SH-SY5Y (cell line): ENCODE data around the gene JKAMP.

Experiments used
- GATA2 ChIP-seq: IDR thresholded peaks from 2 replicates; pipeline ENCODE4 v1.6.1; 2011; ENCODE audit warnings: mild to moderate bottlenecking, low read depth, low read length
- GATA3 ChIP-seq: IDR thresholded peaks from 2 replicates; pipeline ENCODE4 v1.6.1; 2011; ENCODE audit warnings: low read depth, mild to moderate bottlenecking, low read length, moderate library complexity

The JKAMP gene

GRCh38 chr14:59507063-59507751, 22.9 kb downstream of the JKAMP start:
- TF ChIP-seq GATA3: no peak
- peak; percentile 35; the same call in 1 of the 2 replicates for TF ChIP-seq GATA2

DNA sequence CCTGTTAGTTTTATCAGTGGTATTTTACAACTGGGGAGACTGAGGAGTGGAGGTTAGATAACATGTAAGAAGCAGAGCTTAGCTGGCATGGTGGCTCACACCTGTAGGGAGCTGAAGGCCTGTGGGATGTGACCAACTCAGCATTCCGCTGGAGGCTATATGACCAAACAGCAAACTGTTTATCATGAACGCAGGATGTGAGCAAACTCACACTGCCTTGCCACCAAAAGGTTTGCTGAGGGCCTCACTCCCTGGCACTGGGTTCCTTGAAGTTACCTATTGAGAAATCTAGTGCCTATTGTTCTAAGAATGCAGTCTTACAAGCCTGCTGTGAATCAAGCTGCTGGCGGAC, 23.4 kb downstream of the JKAMP start:
- TF ChIP-seq GATA2 (no peak), GATA3 (no peak)

DNA sequence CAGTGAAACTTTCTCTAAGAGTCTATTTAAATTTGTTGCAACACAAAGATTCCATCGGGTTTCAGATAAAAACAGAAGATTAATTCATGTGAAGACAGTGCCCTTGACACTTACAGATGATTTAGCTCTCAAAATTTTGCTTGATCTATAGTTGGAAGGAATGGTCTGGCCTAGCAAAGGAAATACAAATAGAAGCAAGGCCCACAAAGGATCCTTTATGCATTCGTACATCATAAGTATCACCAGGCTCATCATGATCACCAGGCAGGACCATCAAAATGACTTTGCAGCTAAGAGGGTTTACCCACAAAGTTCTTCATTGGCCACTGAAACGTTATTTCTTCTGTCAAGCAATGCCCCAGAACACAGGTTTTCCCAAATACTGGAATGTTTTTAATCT, 24.8 kb downstream of the JKAMP start:
- no peak for TF ChIP-seq GATA3
- TF ChIP-seq GATA2: no peak

GRCh38 chr14:59510001-59510400, 25.7 kb downstream of the JKAMP start:
- no peak for TF ChIP-seq GATA2
- TF ChIP-seq GATA3: no peak

GRCh38 chr14:59510966-59511365, 26.6 kb downstream of the JKAMP start:
- no peak for TF ChIP-seq GATA2
- TF ChIP-seq GATA3: no peak

GRCh38 chr14:59511916-59512575, 27.7 kb downstream of the JKAMP start:
- TF ChIP-seq GATA3 (no peak), GATA2 (no peak)

GRCh38 chr14:59520224-59520623, 35.9 kb downstream of the JKAMP start:
- TF ChIP-seq GATA3 (no peak), GATA2 (no peak)

GRCh38 chr14:59529189-59529588, 44.9 kb downstream of the JKAMP start:
- TF ChIP-seq GATA3: no peak
- TF ChIP-seq GATA2: no peak

DNA sequence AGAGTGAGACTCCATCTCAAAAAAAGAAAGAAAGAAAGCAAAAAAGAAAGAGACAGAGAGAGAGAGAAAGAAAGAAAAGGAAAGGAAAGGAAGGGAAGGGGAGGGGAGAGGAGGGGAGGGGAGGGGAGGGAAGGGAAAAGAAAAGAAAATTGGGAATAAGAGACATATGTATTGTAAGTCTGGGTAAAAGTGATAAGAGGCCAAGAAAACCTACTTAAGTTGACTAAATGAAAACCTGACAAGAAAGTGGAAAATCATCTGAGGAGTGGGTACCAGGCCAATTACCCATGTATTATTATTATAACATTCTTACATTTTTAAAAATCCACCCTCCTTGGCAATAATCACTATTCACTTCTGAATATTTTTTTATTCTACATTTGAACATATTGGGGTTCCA, 46.0 kb downstream of the JKAMP start:
- TF ChIP-seq GATA3 (no peak), GATA2 (no peak)

DNA sequence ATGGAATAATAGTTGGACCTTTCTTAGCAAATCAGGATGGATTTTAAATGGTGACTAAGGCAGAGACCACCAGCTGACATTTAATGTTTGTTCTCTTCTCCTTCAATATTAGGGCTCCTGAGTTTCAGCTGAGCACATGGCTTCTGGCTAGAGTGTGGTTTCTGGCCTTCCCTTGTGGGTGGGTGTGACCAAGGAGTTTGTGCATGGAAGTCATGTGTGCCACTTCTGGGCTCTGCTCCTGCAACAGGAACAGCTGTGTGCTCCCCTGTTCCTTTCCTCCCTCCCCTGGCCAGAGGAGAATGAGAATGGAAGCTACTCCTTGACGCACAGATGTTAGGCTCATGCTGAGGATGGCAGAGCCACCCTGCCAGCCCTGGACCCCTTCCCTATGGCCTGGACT, 48.1 kb downstream of the JKAMP start:
- no peak for TF ChIP-seq GATA2
- TF ChIP-seq GATA3: no peak

- no peak for TF ChIP-seq GATA2
- no peak for TF ChIP-seq GATA3
Observed at GRCh38 chr14:59534361-59534987, 50.2 kb downstream of the JKAMP start.

GRCh38 chr14:59537476-59537875, 53.2 kb downstream of the JKAMP start:
- TF ChIP-seq GATA2: no peak
- no peak for TF ChIP-seq GATA3

- TF ChIP-seq GATA3 (no peak), GATA2 (no peak)
Observed at GRCh38 chr14:59538936-59539335, 54.6 kb downstream of the JKAMP start.

GRCh38 chr14:59540852-59541251, 56.5 kb downstream of the JKAMP start:
- TF ChIP-seq GATA2: no peak
- TF ChIP-seq GATA3: no peak

- TF ChIP-seq GATA3: no peak
- TF ChIP-seq GATA2: no peak
Observed at GRCh38 chr14:59541731-59542130, 57.4 kb downstream of the JKAMP start.

DNA sequence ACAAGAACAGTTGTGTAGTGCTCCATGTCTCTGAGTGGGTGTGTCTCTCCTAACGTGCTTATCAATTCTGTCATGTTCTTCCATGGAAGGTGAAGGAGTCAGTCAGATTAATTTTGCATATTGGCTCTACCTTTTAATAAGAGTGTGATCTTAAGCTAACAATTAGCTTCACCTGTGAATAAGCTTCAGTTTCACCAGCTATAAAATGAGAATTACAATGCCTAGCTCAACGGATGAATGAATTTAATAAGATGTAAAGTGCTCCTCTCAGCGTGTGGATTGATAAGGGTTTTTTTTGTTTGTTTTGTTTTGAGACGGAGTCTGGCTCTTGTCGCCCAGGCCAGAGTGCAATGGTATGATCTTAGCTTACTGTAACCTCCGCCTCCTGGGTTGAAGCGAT, 59.6 kb downstream of the JKAMP start:
- TF ChIP-seq GATA3 (no peak), GATA2 (no peak)
